ENCODE data around the gene PIM1.

DNA sequence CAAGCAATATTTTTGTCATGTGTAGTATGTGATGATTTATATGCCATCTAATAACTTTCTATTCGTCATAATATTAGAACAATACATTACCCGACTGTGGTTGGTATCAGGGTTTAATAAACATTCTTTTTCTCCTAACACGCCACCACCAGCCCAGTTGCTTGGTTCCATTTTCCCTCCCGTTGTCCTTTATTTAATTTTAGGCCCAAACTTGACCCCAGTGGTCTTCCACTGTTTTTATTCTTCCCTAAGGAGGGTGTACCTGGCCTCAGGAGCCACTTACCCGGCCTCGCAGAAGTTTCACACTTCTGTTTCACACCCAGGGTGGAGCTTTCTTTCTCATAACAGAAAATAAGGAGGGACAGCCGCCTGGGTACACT lies 33.1 kb upstream of the PIM1 start:
- TF ChIP-seq POLR2A (IDR thresholded peaks at IDR 0.05) (no peak), CTCF (IDR thresholded peaks at IDR 0.05) (no peak), POLR2AphosphoS5 (IDR thresholded peaks at IDR 0.05) (no peak)

Data from prostate gland (tissue), 2 donors.